BE2C (cell line): ENCODE results near the gene RETREG1. TPM values are rescaled to one million over a fixed set of nuclear protein-coding genes. Genes with fewer than 3 reads are reported as not detected.

Experiments
- DNase-seq: peaks from one replicate; pipeline ENCODE4 v3.0.0-alpha.2; 2020
- H3K27me3 ChIP-seq: fragments of 250-450 bp; sonication (Bioruptor Pico); 2 replicates; pipeline ENCODE4 v1.5.1; 2020; ENCODE audit warnings: mild to moderate bottlenecking
- H3K36me3 ChIP-seq: fragments of 250-450 bp; sonication (Bioruptor Pico); 2 replicates; pipeline ENCODE4 v1.5.1; 2020; ENCODE audit warnings: mild to moderate bottlenecking
- H3K4me1 ChIP-seq: fragments of 250-450 bp; sonication (Bioruptor Pico); 2 replicates; pipeline ENCODE4 v1.5.1; 2020
- H3K4me3 ChIP-seq: 2 replicates; pipeline ENCODE4 v1.5.1; 2011; ENCODE audit warnings: low read depth, low read length
- H3K9me3 ChIP-seq: fragments of 250-450 bp; sonication (Bioruptor Pico); 2 replicates; pipeline ENCODE4 v1.5.1; 2020
- CTCF ChIP-seq: IDR thresholded peaks from 2 replicates; pipeline ENCODE4 v1.5.1; 2012; ENCODE audit warnings: mild to moderate bottlenecking, low read depth, low read length
- polyA plus RNA-seq: library from polyadenylated mRNA; unstranded; fragments of >200 nt; gene quantifications from one replicate; pipeline ENCODE4 v1.2.1, GENCODE V29; 2012; ENCODE audit warnings: low read depth, missing spikeins; ENCODE audit not compliant: insufficient read length, insufficient read depth

RETREG1 gene
- 2.9 TPM for polyA plus RNA-seq

- Histone ChIP-seq H3K4me1 (no peaks in the 10 kb centered on the region), H3K9me3 (no peaks in the 10 kb centered on the region), H3K4me3 (peak within 1 kb of the TSS; percentile 70), H3K36me3 (no peaks in the 10 kb centered on the region), H3K27me3 (no peaks in the 10 kb centered on the region)
- no peak for TF ChIP-seq CTCF
- peak; percentile 71 for DNase-seq
Observed at GRCh38 chr5:16616536-16617273, at the start of gene RETREG1. Gene RETREG1 (minus strand): TSS chr5:16616997. CDS start chr5:16616971, 26 bp downstream.

GRCh38 chr5:16666130-16666882, 49.5 kb upstream of the RETREG1 start:
- Histone ChIP-seq H3K4me3 (peak overlapping the region; percentile 25), H3K36me3 (no peaks in the 10 kb centered on the region)
- no peak for TF ChIP-seq CTCF

GRCh38 chr5:16665601-16666000, 48.8 kb upstream of the RETREG1 start:
- Histone ChIP-seq H3K9me3 (no peaks in the 10 kb centered on the region), H3K4me1 (peaks cover 9% of the 10 kb centered on the region; the same call in 1 of the 2 replicates), H3K27me3 (no peaks in the 10 kb centered on the region), H3K4me3 (no peak overlapping the region), H3K36me3 (no peaks in the 10 kb centered on the region)
- DNase-seq = no peak
- TF ChIP-seq CTCF = no peak

More at GRCh38 chr5:16666130-16666882, 49.5 kb upstream of the RETREG1 start:
- Histone ChIP-seq H3K27me3 (no peaks in the 10 kb centered on the region), H3K9me3 (no peaks in the 10 kb centered on the region), H3K4me1 (peaks cover 9% of the 10 kb centered on the region; the same call in 1 of the 2 replicates)
- DNase-seq = no peak

- peaks cover 9% of the 10 kb centered on the region; the same call in 1 of the 2 replicates for H3K4me1 ChIP-seq
- no peak for TF ChIP-seq CTCF
- DNase-seq = no peak
- H3K9me3 ChIP-seq = no peaks in the 10 kb centered on the region
- H3K36me3 ChIP-seq = no peaks in the 10 kb centered on the region
- no peak overlapping the region for H3K4me3 ChIP-seq
- no peaks in the 10 kb centered on the region for H3K27me3 ChIP-seq
Observed at GRCh38 chr5:16664368-16664767, 47.6 kb upstream of the RETREG1 start.

- no peak for TF ChIP-seq CTCF
- H3K4me3 ChIP-seq = no peak overlapping the region
- no peaks in the 10 kb centered on the region for H3K9me3 ChIP-seq
- no peaks in the 10 kb centered on the region for H3K36me3 ChIP-seq
- DNase-seq = no peak
- H3K27me3 ChIP-seq = no peaks in the 10 kb centered on the region
- peaks cover 9% of the 10 kb centered on the region; the same call in 1 of the 2 replicates for H3K4me1 ChIP-seq
Observed at GRCh38 chr5:16663840-16664239, 47.0 kb upstream of the RETREG1 start.
